ENCODE results near the gene DDX41.

Gene DDX41

DNA sequence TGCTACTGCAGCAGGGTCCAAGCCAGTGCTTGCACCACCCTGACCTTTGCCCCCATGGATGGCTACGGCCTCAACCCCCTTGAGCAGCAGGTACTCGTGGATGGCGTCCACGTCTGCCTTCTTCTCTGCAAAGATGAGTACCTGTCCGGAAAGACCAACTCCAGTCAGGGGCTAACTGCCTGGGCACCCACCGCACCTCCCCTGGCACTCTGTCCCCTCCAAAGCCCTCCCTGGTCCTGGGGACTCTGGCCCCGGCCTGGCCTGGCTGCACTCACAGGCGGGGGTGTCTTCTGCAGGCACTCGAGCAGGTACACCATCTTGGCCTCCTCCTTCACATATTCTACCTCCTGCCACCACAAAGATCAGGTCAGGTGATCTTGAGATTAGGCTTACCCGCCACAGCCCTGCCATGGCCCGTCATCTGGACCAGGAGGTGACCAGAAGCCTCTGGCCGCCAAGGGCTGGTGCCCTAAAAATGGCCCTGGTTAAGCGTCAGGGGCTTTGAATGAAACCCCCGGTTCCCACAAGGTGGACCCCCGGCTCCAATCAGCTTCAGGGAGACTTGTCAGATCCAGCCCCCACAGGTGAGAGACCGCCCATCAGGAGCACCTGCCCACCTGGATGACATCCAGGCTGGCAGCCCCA is 3.9 kb downstream of the DDX41 start:
- DNase-seq = no peak

DNA sequence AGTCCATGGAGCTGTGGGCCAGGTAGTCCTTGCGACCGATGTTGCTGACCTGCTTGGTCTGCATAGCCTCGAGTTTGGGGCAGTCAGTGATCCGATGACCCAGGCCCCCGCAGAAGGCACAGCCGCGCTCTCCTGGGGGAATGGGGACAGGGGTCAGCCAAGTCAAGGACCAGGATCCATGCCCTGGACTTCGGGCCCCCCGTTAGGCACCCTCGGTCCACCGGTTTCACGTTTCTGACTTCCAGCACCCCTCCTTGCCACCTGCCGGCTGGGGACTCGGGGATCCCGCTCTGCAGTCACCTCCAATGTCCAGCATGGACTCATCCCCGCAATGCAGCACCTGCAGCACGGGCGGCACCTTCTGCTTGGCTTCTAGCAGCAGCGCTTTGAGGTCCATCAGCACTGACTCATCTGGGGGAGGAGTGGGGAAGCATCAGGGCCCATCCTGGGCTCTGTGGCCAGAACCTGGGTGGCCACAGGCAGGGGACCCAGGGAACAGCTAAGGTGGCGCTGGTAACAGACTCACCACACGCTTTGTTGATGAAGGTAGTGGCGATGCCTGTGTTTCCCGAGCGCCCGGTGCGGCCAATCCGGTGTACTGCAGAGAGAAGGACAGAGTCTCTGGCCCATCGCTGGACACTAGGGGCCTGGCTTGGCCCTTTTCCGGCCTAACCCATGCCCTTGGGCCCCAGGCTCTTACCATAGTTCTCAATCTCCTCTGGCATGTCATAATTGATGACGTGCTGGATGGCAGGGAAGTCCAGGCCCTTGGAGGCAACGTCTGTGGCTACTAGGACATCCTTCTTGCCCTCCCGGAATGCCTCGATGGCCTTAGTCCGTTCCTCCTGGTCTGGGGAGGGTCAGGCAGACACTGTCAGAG is 4.7 kb downstream of the DDX41 start:
- DNase-seq = no peak

GRCh38 chr5:177511181-177511580 is 5.6 kb downstream of the DDX41 start:
- no peak for DNase-seq

- no peak for DNase-seq
These were observed 6.2 kb downstream of the DDX41 start for GRCh38 chr5:177510567-177511053.

GRCh38 chr5:177509991-177510566 is 6.7 kb downstream of the DDX41 start:
- no peak for DNase-seq

- DNase-seq = no peak
These were observed 7.3 kb downstream of the DDX41 start, which contains the start of gene DOK3 for GRCh38 chr5:177509381-177509951. TSS of gene DOK3 (minus strand) at chr5:177509826. CDS start at chr5:177509540, 286 bp downstream.

DNA sequence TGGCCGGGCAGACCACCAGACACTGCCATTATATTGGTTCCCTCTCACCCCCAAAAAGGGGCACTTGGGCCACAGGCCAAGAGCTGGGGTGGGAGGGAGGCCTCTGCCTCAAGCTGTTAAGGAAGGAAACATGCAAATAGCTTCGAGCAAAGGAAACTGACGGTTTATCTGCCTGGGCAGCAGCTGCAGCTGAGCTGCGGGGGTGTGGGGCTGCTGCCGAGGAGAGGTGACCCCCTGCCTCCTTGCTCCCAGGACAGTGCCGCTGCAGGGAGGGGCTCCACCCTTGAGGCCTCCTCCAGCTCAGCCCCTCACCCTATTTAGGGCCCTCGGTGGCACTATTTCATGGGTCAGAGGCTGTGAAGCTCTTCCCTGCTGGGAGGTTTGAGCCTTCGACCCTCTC is 7.9 kb downstream of the DDX41 start:
- DNase-seq = no peak

DNA sequence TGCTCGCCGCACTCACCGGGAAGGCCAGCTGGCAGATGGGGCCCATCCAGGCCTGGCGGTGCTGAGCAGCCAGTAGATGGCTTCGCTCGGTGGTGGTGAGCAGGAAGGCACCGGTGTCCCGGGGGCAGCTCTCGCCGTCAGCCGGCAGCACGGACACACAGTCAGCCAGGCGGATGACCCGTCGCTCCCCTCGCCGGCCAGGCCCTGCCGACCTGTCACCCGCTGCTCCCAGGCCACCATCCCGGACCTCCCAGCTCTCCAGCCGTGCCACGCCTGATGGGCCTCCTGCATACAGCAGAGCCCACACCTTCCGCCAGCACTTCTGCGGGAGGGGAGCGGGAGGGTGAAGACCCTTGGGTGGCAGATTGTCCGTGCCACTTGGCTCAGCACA is 8.5 kb downstream of the DDX41 start:
- no peak for DNase-seq

- no peak for DNase-seq
These were observed 9.1 kb downstream of the DDX41 start for GRCh38 chr5:177507596-177508220.

DNA sequence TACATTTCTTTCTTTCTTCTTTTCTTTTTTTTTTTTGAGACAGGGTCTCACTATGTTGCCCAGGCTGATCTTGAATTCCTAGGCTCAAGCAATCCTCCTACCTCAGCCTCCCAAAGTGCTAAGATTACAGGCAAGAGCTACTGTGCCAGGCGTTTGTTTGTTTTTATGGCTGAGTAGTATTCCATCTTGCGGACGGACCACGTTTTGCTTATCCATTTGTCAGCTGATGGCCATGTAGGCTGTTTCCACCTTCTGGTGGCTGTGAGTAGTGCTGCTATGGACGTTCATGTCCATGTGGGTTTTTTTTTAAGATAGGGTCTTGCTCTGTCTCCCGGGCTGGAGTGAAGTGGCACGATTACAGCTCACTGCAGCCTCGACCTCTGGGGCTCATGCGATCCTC is 9.6 kb downstream of the DDX41 start:
- DNase-seq = no peak

DNA sequence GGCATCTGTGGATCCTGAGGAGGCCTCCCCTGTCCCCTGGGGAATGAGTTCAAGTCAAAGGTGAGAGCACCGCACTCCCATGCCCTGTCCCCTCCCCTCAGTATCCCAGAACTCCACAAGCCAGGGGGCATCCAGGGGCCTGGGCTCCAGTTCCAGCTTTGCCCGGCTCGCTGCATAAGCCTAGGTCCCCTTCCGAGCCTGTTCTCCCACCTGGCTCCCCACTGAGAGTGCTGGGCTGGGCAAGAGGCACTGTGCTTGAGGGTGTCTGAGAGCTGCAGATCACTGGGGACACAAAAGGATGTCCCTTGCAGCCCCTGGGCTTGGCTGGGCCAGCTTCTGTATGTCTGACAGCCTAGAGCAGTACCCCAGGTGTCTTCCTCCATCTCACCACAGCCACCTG is 11.7 kb downstream of the DDX41 start:
- no peak for DNase-seq

DNA sequence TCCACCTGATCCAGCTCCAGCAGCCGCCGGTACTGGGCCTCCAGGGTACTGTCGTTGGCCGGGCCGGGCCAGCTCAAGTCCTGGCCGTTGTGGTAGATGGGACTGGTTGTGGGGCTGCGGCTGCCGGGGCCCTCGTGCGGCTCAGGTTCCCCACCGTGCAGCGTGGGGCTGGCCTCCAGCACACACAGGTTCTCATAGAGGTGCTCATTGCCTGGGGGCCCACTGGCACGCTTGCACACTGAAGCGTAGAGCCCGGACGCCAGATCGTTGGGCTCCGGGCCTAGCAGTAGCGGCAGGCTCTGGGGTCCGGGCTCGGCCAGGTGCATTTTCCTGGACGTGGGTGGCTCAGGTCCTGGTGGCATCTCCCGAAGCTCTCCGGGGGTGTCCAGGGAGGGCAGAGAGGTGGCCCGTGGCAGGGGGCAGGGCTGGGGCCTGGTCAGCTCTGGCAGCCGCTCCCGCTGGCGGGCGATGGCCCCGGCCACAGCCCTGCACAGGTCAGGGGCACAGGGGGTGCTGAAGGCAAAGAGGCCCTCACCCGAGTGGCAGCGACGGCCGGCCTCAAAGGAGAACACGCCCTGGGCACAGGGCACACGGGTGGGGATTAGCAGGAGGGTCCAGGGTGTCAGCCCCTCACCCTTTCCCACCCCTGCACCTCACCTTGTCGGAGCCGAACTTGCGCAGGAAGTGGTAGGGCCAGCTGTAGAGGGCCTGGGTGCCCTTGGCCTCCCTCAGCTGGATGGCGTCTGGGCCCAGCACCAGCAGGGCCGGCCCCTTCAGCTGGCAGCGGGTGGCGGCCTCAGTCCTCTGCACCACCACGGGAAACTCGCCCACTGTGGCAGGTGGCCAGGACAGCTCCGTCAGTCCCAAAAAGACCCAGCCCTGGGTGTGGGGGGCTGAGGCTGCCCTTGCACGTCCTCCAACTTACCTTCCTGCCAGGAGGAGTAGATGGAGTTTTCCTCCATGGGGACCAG is 12.4 kb downstream of the DDX41 start:
- DNase-seq = no peak

DNA sequence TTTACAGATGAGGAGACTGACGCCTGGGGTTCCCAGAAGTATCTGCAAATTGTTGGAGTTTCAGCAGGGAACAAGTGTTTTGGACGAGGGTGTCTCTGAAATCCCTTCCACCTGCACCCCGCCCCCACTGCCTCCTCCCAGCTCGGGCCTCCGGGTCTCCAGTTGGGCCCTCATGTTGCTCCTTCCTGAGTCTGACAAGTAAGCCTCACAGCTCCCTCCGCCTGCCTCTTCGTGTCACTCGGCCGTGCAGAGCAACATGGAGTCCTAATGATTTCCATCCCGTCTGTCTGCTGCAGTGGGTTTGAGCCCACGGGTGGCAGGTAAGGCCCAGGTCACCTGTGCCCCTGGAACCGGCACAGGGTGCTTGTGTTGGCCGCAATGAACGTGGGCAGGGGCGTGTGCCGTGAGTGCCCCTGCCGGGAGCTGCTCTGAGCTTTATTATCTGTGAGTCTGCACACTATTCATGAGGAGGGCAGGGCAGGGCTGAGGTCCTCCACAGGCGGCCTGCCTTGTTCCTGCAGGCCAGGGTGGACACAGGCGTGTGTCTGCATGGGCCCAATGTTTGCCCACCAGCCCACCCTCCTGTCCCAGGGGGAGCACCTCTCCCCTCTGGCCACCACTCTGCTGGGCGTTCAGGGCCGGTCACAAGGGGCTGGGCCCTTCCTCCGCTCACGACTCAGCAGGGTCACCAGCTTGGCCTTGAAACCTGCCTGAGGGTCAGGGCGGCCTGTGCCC is 13.2 kb downstream of the DDX41 start:
- DNase-seq = no peak

GRCh38 chr5:177502886-177503285 is 13.9 kb downstream of the DDX41 start:
- DNase-seq = no peak

DNA sequence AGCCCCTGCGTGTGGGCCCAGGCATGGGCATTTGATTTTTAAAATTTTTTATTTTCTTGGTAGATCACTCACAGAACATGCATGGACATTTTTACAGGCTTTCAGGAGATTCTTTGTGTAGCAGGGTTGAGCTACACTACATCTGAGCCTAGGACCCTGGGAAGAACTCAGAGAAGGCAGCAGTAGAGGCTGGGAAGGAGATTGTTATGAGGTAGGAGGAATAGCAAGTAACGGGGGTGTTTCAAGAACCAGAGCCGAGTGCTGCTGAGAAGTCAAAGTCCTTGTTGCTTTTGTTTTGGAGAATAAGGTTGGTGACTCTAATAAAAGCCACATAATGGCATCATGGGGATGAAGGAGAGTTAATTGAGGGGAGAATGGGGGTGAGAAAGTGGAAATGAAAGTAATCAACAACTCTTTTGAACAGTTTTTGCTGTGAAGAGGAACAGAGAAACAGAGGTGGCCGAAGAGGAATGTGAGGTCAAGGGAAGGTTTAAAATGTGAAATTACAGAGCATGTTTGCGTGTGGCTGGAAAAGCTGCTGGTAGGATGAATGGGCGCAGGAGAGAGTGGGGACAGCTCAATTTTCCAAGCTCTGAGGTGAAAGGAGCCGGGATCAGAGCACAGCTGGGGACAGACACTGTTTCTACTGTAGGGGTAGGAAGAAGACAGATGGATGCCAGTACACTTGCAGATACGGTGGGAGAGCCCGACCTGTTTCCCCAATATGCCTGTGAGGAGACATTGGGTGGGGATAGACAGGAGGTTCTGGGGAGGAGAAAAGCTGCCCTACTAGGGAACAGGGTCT is 14.7 kb downstream of the DDX41 start:
- DNase-seq = no peak

DNA sequence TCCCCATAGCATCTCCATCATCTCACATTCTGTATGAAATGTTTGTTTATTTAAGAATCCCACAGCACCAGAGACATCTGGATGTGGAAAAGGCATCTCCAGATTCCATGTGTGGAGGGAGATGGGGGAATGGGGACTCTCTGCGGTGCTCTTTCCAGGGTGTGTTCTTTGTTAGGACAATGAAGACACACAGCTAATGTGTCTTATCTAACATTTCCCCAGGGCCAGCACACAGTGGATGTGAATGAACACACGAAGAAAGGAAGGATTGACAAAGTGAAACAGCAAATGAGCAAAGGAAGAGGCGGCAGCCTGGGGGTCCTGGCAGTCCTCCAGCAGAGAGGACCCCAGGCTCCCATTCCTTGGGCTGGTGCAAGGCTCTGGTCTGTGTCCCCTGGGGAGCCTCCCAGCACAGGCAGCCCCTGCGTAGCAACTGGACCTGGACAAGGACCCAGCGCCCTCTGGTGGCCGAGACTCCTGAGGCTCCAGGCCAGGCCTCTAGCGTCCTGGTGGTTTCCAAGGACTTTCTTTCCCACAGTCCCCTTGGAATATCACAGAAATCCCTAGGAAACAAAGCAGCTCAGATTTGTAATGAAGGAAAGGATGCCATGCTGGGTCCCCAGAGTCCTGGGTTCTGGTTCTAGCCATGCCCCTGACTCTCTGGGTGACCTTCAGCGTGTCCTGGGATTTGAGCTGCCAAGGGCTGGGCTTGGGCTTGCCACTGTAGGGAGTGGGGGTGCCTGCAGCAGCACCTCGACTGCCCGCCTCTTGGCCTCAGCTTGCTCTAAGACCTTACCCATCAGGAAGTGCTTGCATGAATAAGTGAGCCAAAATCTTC is 15.9 kb downstream of the DDX41 start:
- DNase-seq = peak; percentile 51

GRCh38 chr5:177499842-177500241 is 16.9 kb downstream of the DDX41 start:
- no peak for DNase-seq

- DNase-seq = no peak
These were observed 18.6 kb downstream of the DDX41 start for GRCh38 chr5:177498013-177498787.

All from NCI-H2171 (cell line).